IMR-90 (cell line): Measurements from ENCODE around the gene CBR1. TPM values are rescaled to one million over a fixed set of nuclear protein-coding genes. Genes with fewer than 3 reads are reported as not detected.

Experiments
- BHLHE40 ChIP-seq: fragments of 150-350 bp; IDR thresholded peaks from 2 replicates; pipeline ENCODE4 v1.6.1; 2016; ENCODE audit warnings: mild to moderate bottlenecking, low read depth, low read length
- CEBPB ChIP-seq: IDR thresholded peaks from 2 replicates; pipeline ENCODE4 v1.6.1; 2012; ENCODE audit warnings: low read depth, low read length, improper control_type of control experiment
- FOS ChIP-seq: fragments of 150-350 bp; IDR thresholded peaks from 2 replicates; pipeline ENCODE4 v1.6.1; 2016; ENCODE audit warnings: low read depth, low read length
- MXI1 ChIP-seq: IDR thresholded peaks from 2 replicates; pipeline ENCODE4 v1.6.1; 2012; ENCODE audit warnings: low read depth, mild to moderate bottlenecking, low read length, moderate library complexity, borderline replicate concordance
- polyA plus RNA-seq, 3 experiments: library from polyadenylated mRNA; depleted of rRNA; stranded (reverse); fragments of >200 nt; gene quantifications; 2 replicates each; pipeline ENCODE4 v1.2.3, GENCODE V29; 2012; ENCODE audit warnings: low replicate concordance in 1 of 3
- total RNA-seq: library from RNA; depleted of rRNA; stranded (reverse); fragments of >200 nt; gene quantifications from 2 replicates; pipeline ENCODE4 v1.2.3, GENCODE V29; 2012
- TF ChIP-seq, protein P1 (sequence below): conservative IDR thresholded peaks from 2 replicates; pipeline ENCODE4 v1.5.1; 2012; ENCODE audit warnings: mild to moderate bottlenecking, low read depth, low read length, improper control_type of control experiment

CBR1 gene
- total and polyA plus RNA-seq, 2 of the 4 experiments (the other 2 are of a cell fraction) = 122 to 222 TPM

DNA sequence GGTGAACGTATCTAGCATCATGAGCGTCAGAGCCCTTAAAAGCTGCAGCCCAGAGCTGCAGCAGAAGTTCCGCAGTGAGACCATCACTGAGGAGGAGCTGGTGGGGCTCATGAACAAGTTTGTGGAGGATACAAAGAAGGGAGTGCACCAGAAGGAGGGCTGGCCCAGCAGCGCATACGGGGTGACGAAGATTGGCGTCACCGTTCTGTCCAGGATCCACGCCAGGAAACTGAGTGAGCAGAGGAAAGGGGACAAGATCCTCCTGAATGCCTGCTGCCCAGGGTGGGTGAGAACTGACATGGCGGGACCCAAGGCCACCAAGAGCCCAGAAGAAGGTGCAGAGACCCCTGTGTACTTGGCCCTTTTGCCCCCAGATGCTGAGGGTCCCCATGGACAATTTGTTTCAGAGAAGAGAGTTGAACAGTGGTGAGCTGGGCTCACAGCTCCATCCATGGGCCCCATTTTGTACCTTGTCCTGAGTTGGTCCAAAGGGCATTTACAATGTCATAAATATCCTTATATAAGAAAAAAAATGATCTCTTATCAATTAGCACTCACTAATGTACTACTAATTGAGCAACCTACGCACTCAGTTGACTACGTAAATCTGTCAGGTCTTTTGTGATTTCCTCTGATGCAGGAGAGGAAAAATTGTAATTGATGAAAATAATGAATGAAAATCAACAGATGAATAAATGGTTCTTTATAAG lies 2.8 kb downstream of the CBR1 start (continued):
- TF ChIP-seq, protein P1, sequence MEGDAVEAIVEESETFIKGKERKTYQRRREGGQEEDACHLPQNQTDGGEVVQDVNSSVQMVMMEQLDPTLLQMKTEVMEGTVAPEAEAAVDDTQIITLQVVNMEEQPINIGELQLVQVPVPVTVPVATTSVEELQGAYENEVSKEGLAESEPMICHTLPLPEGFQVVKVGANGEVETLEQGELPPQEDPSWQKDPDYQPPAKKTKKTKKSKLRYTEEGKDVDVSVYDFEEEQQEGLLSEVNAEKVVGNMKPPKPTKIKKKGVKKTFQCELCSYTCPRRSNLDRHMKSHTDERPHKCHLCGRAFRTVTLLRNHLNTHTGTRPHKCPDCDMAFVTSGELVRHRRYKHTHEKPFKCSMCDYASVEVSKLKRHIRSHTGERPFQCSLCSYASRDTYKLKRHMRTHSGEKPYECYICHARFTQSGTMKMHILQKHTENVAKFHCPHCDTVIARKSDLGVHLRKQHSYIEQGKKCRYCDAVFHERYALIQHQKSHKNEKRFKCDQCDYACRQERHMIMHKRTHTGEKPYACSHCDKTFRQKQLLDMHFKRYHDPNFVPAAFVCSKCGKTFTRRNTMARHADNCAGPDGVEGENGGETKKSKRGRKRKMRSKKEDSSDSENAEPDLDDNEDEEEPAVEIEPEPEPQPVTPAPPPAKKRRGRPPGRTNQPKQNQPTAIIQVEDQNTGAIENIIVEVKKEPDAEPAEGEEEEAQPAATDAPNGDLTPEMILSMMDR = no peak
- TF ChIP-seq CEBPB (no peak), FOS (no peak), MXI1 (no peak), BHLHE40 (no peak)
